ENCODE measurements around the gene ADCK1.

- TF ChIP-seq POLR2A (IDR thresholded peaks at IDR 0.05) (no peak), CTCF (IDR thresholded peaks at IDR 0.05) (no peak)
Measured at GRCh38 chr14:77883131-77883846, 83.4 kb downstream of the ADCK1 start.
